Measurements from ENCODE around the gene PFKP. TPM values are rescaled to one million over a fixed set of nuclear protein-coding genes. Genes with fewer than 3 reads are reported as not detected.
A peak's percentile ranks its signal among the peaks of the same experiment; 100 is the strongest.

The PFKP gene
- total RNA-seq, 2 donors from 2014 or later: 58.0 to 82.3 TPM

- H3K4me3 Mint-ChIP-seq: no peak overlapping the region
- TF ChIP-seq CTCF (conservative IDR thresholded peaks at IDR 0.05): no peak
- DNase-seq: peak; percentile 79
Observed at GRCh38 chr10:3090914-3091787, 23.8 kb downstream of the PFKP start.

GRCh38 chr10:3091921-3092320, 24.6 kb downstream of the PFKP start:
- Histone ChIP-seq H3K9me3 (ENCODE audit: control insufficient read depth, low read length) (no peaks in the 10 kb centered on the region), H3K4me3 (ENCODE audit: low read length) (no peak overlapping the region), H3K27ac (ENCODE audit: low read depth, low read length) (no peak overlapping the region), H3K4me1 (ENCODE audit: control insufficient read depth, insufficient read depth, low read length) (peaks cover 22% of the 10 kb centered on the region), H3K27me3 (ENCODE audit: control insufficient read depth, insufficient read depth, low read length, poor library complexity, severe bottlenecking) (no peaks in the 10 kb centered on the region), H3K9ac (ENCODE audit: extremely low read depth, low read length, poor library complexity, severe bottlenecking) (no peak overlapping the region), H3K36me3 (ENCODE audit: control insufficient read depth, insufficient read depth, low read length) (no peaks in the 10 kb centered on the region)
- Mint-ChIP-seq H3K4me3 (no peak overlapping the region), H3K4me1 (peaks cover 57% of the 10 kb centered on the region), H3K9me3 (no peaks in the 10 kb centered on the region), H3K27me3 (ENCODE audit: insufficient read depth) (no peaks in the 10 kb centered on the region), H3K27ac (no peak overlapping the region), H3K36me3 (ENCODE audit: low read depth) (peaks cover 18% of the 10 kb centered on the region)
- DNase-seq: no peak
- 97 to 100% methylated on average over 3 to 5 of the region's 5 CpGs for WGBS, 2 experiments (ENCODE audit: insufficient coverage in 1 of 2, insufficient read length in 1 of 2)
- TF ChIP-seq CTCF (conservative IDR thresholded peaks at IDR 0.05): no peak

More at GRCh38 chr10:3090914-3091787, 23.8 kb downstream of the PFKP start:
- peaks cover 55% of the 10 kb centered on the region for H3K4me1 Mint-ChIP-seq
- Histone ChIP-seq H3K9me3 (ENCODE audit: control insufficient read depth, low read length) (no peaks in the 10 kb centered on the region), H3K9ac (ENCODE audit: extremely low read depth, low read length, poor library complexity, severe bottlenecking) (no peak overlapping the region), H3K27me3 (ENCODE audit: control insufficient read depth, insufficient read depth, low read length, poor library complexity, severe bottlenecking) (no peaks in the 10 kb centered on the region), H3K4me1 (ENCODE audit: control insufficient read depth, insufficient read depth, low read length) (peaks cover 22% of the 10 kb centered on the region), H3K36me3 (ENCODE audit: control insufficient read depth, insufficient read depth, low read length) (no peaks in the 10 kb centered on the region), H3K4me3 (ENCODE audit: low read length) (no peak overlapping the region), H3K27ac (ENCODE audit: low read depth, low read length) (no peak overlapping the region)
- WGBS, 2 experiments (ENCODE audit: insufficient coverage in 1 of 2, insufficient read length in 1 of 2): 75 to 83% methylated on average over 12 to 17 of the region's 17 CpGs
- H3K36me3 Mint-ChIP-seq (ENCODE audit: low read depth): peaks cover 18% of the 10 kb centered on the region
- no peaks in the 10 kb centered on the region for H3K9me3 Mint-ChIP-seq
- no peaks in the 10 kb centered on the region for H3K27me3 Mint-ChIP-seq (ENCODE audit: insufficient read depth)
- H3K27ac Mint-ChIP-seq: peak overlapping the region; percentile 81

GRCh38 chr10:3093996-3094395, 26.6 kb downstream of the PFKP start:
- no peak for TF ChIP-seq CTCF (conservative IDR thresholded peaks at IDR 0.05)
- H3K9me3 ChIP-seq (ENCODE audit: control insufficient read depth, low read length): no peaks in the 10 kb centered on the region
- H3K4me1 ChIP-seq (ENCODE audit: control insufficient read depth, insufficient read depth, low read length): peaks cover 22% of the 10 kb centered on the region
- DNase-seq: no peak
- Mint-ChIP-seq H3K4me3 (peak overlapping the region; percentile 15), H3K27me3 (ENCODE audit: insufficient read depth) (no peaks in the 10 kb centered on the region), H3K36me3 (ENCODE audit: low read depth) (peaks cover 17% of the 10 kb centered on the region), H3K27ac (peak overlapping the region; percentile 95), H3K4me1 (peaks cover 59% of the 10 kb centered on the region), H3K9me3 (no peaks in the 10 kb centered on the region)
- H3K9ac ChIP-seq (ENCODE audit: extremely low read depth, low read length, poor library complexity, severe bottlenecking): no peak overlapping the region
- 94 to 100% methylated on average over 4 to 5 of the region's 5 CpGs for WGBS, 2 experiments (ENCODE audit: insufficient coverage in 1 of 2, insufficient read length in 1 of 2)
- H3K27me3 ChIP-seq (ENCODE audit: control insufficient read depth, insufficient read depth, low read length, poor library complexity, severe bottlenecking): no peaks in the 10 kb centered on the region
- H3K36me3 ChIP-seq (ENCODE audit: control insufficient read depth, insufficient read depth, low read length): no peaks in the 10 kb centered on the region
- H3K27ac ChIP-seq (ENCODE audit: low read depth, low read length): no peak overlapping the region
- H3K4me3 ChIP-seq (ENCODE audit: low read length): no peak overlapping the region
